Keratinocyte (primary cell): Measurements from ENCODE around the gene SLC29A2.

Source experiments
- EZH2 ChIP-seq: IDR thresholded peaks from one replicate; pipeline ENCODE4 v1.6.1; 2012; ENCODE audit warnings: inconsistent platforms, mild to moderate bottlenecking, low read length, moderate library complexity
- TF ChIP-seq, protein P1 (sequence below), 3 experiments: IDR thresholded peaks in 1 of 3; conservative IDR thresholded peaks in 1 of 3; optimal IDR thresholded peaks in 1 of 3; 2 replicates in 2 of 3; 3 replicates in 1 of 3; pipeline versions ENCODE3 to v1.5.1; 2011; ENCODE audit warnings: low read length in 3 of 3, mild to moderate bottlenecking in 3 of 3, moderate library complexity in 2 of 3, control low read depth in 1 of 3, inconsistent platforms in 1 of 3; ENCODE audit not compliant: insufficient read depth in 2 of 3; ENCODE audit errors: extremely low read depth in 1 of 3

DNA sequence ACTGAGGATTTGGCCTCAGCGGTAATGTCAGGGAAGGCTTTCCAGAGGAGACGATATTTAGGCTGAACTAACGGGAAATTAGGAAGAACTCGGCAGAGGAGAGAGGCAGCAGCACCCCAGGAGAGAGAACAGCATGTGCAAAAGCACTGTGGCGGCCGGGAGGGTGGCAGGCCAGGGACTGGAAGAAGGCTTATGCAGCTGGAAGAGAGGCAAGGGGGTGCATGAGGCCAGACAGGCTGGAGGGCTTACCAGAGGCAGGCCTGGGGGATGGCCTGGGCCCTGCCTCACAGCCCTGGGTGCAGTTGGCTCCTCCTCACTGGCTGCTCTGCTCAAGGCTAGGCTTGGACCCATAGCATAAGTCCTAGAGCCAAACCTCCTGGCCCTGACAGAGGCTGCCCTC, 41.6 kb upstream of the SLC29A2 start:
- TF ChIP-seq EZH2 = no peak
- TF ChIP-seq, protein P1, sequence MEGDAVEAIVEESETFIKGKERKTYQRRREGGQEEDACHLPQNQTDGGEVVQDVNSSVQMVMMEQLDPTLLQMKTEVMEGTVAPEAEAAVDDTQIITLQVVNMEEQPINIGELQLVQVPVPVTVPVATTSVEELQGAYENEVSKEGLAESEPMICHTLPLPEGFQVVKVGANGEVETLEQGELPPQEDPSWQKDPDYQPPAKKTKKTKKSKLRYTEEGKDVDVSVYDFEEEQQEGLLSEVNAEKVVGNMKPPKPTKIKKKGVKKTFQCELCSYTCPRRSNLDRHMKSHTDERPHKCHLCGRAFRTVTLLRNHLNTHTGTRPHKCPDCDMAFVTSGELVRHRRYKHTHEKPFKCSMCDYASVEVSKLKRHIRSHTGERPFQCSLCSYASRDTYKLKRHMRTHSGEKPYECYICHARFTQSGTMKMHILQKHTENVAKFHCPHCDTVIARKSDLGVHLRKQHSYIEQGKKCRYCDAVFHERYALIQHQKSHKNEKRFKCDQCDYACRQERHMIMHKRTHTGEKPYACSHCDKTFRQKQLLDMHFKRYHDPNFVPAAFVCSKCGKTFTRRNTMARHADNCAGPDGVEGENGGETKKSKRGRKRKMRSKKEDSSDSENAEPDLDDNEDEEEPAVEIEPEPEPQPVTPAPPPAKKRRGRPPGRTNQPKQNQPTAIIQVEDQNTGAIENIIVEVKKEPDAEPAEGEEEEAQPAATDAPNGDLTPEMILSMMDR (optimal IDR thresholded peaks at IDR 0.05 in 1 of 3, IDR thresholded peaks at IDR 0.05 in 1 of 3, conservative IDR thresholded peaks at IDR 0.05 in 1 of 3; ENCODE audit: extremely low read depth in 1 of 3, insufficient read depth in 2 of 3, low read length in 3 of 3) = no peak
